Left lung (tissue), 10 donors: ENCODE measurements around the gene NOL4L. TPM values are rescaled to one million over a fixed set of nuclear protein-coding genes. Genes with fewer than 3 reads are reported as not detected.

Experiments
- ATAC-seq: fragments of 200-7000 bp; cut with Tn5 transposase; one replicate; pipeline ENCODE4 v1.9.1; 2020; ENCODE audit warnings: moderate library complexity
- DNase-seq, 4 donors: peaks; one replicate each; pipeline ENCODE4 v3.0.0-alpha.2; 2013 to 2020
- H3K27ac ChIP-seq, 2 donors: fragments of 200-600 bp; sonication (generic) in 1 of 2; one replicate each; pipeline versions ENCODE4 v1.5.0 to v1.8.0; 2020 to 2021
- H3K27me3 ChIP-seq, 2 donors: fragments of 200-600 bp; sonication (generic) in 1 of 2; one replicate each; pipeline versions ENCODE4 v1.5.0 to v1.8.0; 2020 to 2021
- H3K36me3 ChIP-seq, 2 donors: fragments of 200-600 bp; sonication (generic) in 1 of 2; one replicate each; pipeline versions ENCODE4 v1.5.0 to v1.8.0; 2020 to 2021
- H3K4me1 ChIP-seq, 2 donors: fragments of 200-600 bp; one replicate each; pipeline ENCODE4 v1.8.0; 2021
- H3K4me3 ChIP-seq, 2 donors: fragments of 200-600 bp; sonication (generic) in 1 of 2; one replicate each; pipeline versions ENCODE4 v1.5.0 to v1.8.0; 2020 to 2021; ENCODE audit warnings: mild to moderate bottlenecking in 1 of 2
- H3K9me3 ChIP-seq, 2 donors: fragments of 200-600 bp; sonication (generic) in 1 of 2; one replicate each; pipeline versions ENCODE4 v1.5.0 to v1.8.0; 2020 to 2021
- CTCF ChIP-seq, 2 donors: fragments of 200-600 bp; sonication (generic) in 1 of 2; IDR thresholded peaks; one replicate each; pipeline versions ENCODE4 v1.5.0 to v1.8.0; 2021; ENCODE audit warnings: antibody characterized with exemption in 2 of 2
- intact Hi-C, 2 donors: fragments of 100-400 bp; cut with DNase I; formaldehyde crosslinking; loops; one replicate each; pipeline versions ENCODE4 v1.11.2 to v1.14.2; 2022
- polyA plus RNA-seq, 6 donors: library from polyadenylated mRNA; unstranded; fragments of 120-200 nt; gene quantifications; one replicate each; pipeline ENCODE4 v1.2.1, GENCODE V29; 2013; ENCODE audit not compliant: insufficient read length in 6 of 6
- total RNA-seq, 2 donors: library from RNA; stranded (reverse); fragmentation: NEBNext Ultra II Directional; extraction: Animal tissue kit (Norgen Biotek cat#: 25700); gene quantifications; one replicate each; pipeline ENCODE4 v1.2.1, GENCODE V29; 2021
- donor health status: DM: no; HTN: yes; CAD: no.
- donor health status: DM: no; HTN: no; CAD: no.

Gene NOL4L
- total and polyA plus RNA-seq, 8 donors = 16.7 to 49.0 (median 40.7) TPM

- no peaks in the 10 kb centered on the region for H3K36me3 ChIP-seq
- H3K27ac ChIP-seq = no peak overlapping the region
- peaks cover 0 to 1% of the 10 kb centered on the region in 2 donors for H3K4me1 ChIP-seq
- peak in 1 of 4 donors; percentile 45 for DNase-seq
- intact Hi-C loops = no loop called here
- no peak for ATAC-seq
- H3K27me3 ChIP-seq = no peaks in the 10 kb centered on the region
- TF ChIP-seq CTCF (IDR thresholded peaks at IDR 0.05) = no peak
- H3K4me3 ChIP-seq = no peak overlapping the region
- no peaks in the 10 kb centered on the region for H3K9me3 ChIP-seq
Measured at GRCh38 chr20:32544893-32545840, 40.0 kb downstream of the NOL4L start.

GRCh38 chr20:32544260-32544722 is 40.8 kb downstream of the NOL4L start:
- DNase-seq (peak in 1 of 4 donors; percentile 13), ATAC-seq (no peak)
- no peak overlapping the region for H3K27ac ChIP-seq
- intact Hi-C loops = no loop called here
- H3K36me3 ChIP-seq = no peaks in the 10 kb centered on the region
- no peaks in the 10 kb centered on the region for H3K9me3 ChIP-seq
- no peak for TF ChIP-seq CTCF (IDR thresholded peaks at IDR 0.05)
- H3K4me3 ChIP-seq = no peak overlapping the region
- peaks cover under 1 to 10% of the 10 kb centered on the region in 2 donors for H3K4me1 ChIP-seq
- H3K27me3 ChIP-seq = no peaks in the 10 kb centered on the region

GRCh38 chr20:32543570-32544259 is 41.4 kb downstream of the NOL4L start:
- Histone ChIP-seq H3K4me1 (peaks cover 6 to 15% of the 10 kb centered on the region in 2 donors), H3K4me3 (no peak overlapping the region), H3K27me3 (peaks cover 0 to 4% of the 10 kb centered on the region in 2 donors), H3K27ac (no peak overlapping the region), H3K9me3 (no peaks in the 10 kb centered on the region), H3K36me3 (no peaks in the 10 kb centered on the region)
- intact Hi-C loops = no loop called here
- no peak for ATAC-seq
- no peak for TF ChIP-seq CTCF (IDR thresholded peaks at IDR 0.05)
- peak in 1 of 4 donors; percentile 47 for DNase-seq

GRCh38 chr20:32542259-32542615 is 42.9 kb downstream of the NOL4L start:
- ATAC-seq = no peak
- peak in 1 of 4 donors; percentile 14 for DNase-seq
- TF ChIP-seq CTCF (IDR thresholded peaks at IDR 0.05) = no peak

More at GRCh38 chr20:32542259-32542615, 42.9 kb downstream of the NOL4L start:
- Histone ChIP-seq H3K4me1 (peaks cover 11 to 29% of the 10 kb centered on the region in 2 donors), H3K27me3 (peaks cover 0 to 16% of the 10 kb centered on the region in 2 donors), H3K27ac (no peak overlapping the region), H3K4me3 (no peak overlapping the region), H3K9me3 (no peaks in the 10 kb centered on the region), H3K36me3 (no peaks in the 10 kb centered on the region)
- intact Hi-C loops = no loop called here
